Renal cortical epithelial cell (primary cell): Measurements from ENCODE around the gene DTNB. TPM values are rescaled to one million over a fixed set of nuclear protein-coding genes. Genes with fewer than 3 reads are reported as not detected.
"Not testable (repeated sequence)": the region's sequence is repeated elsewhere in the genome, so short reads cannot be mapped to it uniquely, and the experiment has no call there.

Experiments
- DNase-seq: peaks from one replicate; pipeline ENCODE4 v3.0.0-alpha.2; 2011; ENCODE audit warnings: low read depth
- total RNA-seq: library from RNA; depleted of rRNA; stranded (reverse); fragments of >200 nt; gene quantifications from 2 replicates; pipeline ENCODE4 v1.2.3, GENCODE V29; 2014

The DTNB gene
- total RNA-seq, 1 donor from 2014 or later = 10.7 TPM

- DNase-seq = no peak
Observed at GRCh38 chr2:25546852-25547251, 126.5 kb downstream of the DTNB start.

- no peak for DNase-seq
Observed at GRCh38 chr2:25545899-25546298, 127.5 kb downstream of the DTNB start.

DNA sequence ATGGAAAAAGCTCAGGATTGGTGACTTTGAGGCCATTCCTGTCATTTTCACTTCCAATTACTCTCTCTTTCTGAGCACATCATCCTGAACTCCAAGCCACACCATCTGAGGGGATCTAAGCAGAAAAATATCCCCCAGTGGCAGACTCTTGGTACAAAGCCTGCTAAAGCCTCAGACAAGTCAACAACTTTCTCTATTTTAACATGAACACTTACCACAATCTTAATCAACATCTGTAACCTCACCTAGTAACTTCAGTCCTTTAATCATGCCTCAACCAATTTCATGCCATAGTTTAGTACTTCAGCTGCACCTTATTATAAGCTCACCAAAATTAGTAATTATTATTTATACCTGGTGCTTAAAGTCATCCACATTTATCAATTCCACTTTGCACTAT lies 128.9 kb downstream of the DTNB start:
- DNase-seq = no peak

DNA sequence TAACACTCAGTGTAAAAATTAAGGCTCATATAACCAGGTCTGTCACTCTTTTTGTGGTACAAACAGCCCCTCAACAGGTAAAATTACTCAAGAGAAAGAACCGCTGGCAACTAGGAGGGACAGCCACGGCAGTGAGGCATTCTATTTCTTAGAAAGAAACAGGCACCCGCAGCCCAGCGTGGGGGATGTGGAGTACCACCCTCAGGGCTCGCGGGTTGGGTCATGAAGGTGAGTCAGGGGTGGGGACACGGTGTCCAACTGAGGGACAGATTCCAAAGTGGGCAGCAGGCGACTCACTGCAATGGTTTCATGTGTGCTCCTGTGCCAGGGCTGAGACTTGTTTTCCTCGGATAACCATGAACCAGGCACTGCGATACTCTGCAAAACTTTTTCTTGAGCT lies 129.4 kb downstream of the DTNB start:
- peak; percentile 28 for DNase-seq

DNA sequence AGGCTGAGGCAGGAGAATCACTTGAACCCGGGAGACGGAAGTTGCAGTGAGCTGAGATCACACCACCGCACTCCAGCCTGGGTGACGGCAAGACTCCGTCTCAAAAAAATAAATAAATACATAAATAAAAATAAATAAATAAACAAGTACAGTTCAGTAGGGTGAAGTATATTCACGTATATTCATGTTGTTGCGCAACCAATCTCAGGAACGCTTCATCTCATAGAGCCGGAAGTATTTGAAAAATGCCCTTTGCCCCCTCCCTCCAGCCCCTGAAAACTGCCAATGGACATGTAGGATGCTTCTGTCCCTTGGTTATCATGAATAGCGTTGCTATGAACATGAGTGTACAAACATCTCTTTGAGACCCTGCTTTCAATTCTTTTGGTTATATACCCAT lies 132.0 kb downstream of the DTNB start:
- DNase-seq = no peak

DNA sequence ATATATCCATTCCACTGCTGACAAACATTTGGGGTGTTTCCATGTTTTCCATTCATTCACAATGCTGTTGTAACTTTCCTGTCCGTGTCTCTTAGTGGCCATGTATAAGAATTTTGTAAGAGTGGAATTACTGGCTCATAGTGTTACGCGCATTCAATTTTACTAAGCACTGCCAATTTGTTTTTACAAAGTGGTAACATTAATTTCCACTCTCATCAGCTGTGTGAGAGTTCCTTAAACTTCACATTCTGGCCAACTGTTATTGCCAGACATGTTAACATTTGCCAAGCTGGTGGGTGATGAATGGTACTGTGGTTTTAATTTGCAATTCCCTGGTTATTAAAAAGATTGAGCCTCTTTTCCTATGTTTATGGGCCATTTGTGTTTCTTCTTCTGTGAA lies 134.2 kb downstream of the DTNB start:
- no peak for DNase-seq

GRCh38 chr2:25537526-25537925 lies 135.9 kb downstream of the DTNB start:
- DNase-seq = no peak

- not testable (repeated sequence) for DNase-seq
Observed at GRCh38 chr2:25535411-25536289, 137.7 kb downstream of the DTNB start.

DNA sequence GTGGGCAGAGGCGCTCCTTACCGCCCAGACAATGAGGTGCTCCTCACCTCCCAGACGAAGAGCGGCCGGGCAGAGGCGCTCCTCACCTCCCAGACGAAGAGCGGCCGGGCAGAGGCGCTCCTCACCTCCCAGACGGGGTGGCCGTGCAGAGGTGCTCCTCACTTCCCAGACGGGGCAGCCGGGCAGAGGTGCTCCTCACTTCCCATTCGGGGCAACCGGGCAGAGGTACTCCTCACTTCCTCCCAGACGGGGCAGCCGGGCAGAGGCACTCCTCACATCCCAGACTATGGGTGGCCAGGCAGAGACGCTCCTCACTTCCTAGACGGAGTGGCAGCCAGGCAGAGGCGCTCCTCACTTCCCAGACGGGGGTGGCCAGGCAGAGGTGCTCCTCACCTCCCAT lies 138.4 kb downstream of the DTNB start:
- DNase-seq = not testable (repeated sequence)

- no peak for DNase-seq
Observed at GRCh38 chr2:25534455-25534854, 138.9 kb downstream of the DTNB start.

DNA sequence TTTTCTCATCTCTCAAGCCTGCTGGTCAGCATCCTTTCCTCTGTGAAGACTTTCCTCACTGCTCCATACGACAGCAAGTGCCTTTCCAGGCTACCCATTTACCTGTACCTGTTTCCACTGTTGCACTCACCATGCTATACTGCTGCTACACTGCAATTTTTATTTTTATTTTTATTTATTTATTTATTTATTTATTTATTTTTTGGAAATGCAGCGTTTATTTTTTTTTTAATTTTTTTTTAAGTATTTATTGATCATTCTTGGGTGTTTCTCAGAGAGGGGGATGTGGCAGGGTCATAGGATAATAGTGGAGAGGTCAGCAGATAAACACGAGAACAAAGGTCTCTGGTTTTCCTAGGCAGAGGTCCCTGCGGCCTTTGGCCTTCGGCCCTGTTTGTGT lies 139.6 kb downstream of the DTNB start:
- DNase-seq = not testable (repeated sequence)

DNA sequence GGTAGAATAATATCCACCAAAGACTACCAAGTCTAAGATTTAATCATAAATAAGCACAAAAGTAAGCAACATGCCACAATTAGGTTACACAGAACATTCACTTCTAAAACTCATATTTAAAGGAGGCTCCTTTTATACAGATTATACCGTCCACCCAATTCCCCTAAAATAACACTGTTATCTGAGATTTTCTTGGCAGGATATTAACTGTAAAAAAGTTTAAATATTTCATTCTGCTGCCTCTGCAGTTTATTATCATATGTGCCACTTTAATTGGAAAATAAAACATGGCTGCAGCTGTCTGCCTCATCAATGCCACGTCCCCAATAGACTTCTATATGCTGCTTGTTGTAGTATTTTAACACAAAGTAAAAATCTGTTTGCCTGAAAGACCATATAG lies 140.9 kb downstream of the DTNB start:
- DNase-seq = no peak

GRCh38 chr2:25529034-25529433 lies 144.3 kb downstream of the DTNB start:
- DNase-seq = no peak

DNA sequence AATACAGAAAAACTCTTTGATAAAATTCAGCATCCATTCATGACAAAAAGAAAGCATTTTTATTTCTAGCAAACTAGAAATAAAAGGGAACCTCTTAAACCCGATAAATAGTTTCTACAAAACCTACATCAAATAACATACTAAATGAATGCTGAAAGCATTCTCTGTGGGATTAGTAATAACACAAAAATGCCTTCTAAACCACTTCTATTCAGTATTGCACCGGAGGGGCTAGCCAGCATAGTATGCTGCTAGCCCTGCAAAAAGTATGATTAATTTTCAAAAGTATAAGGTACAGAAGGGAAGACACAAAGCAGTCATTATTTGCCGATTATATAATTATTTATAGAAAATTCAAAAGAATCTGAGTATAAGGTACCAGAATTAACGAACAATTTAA lies 145.2 kb downstream of the DTNB start:
- DNase-seq = peak; percentile 65

- no peak for DNase-seq
Observed at GRCh38 chr2:25524507-25524906, 148.9 kb downstream of the DTNB start.

DNA sequence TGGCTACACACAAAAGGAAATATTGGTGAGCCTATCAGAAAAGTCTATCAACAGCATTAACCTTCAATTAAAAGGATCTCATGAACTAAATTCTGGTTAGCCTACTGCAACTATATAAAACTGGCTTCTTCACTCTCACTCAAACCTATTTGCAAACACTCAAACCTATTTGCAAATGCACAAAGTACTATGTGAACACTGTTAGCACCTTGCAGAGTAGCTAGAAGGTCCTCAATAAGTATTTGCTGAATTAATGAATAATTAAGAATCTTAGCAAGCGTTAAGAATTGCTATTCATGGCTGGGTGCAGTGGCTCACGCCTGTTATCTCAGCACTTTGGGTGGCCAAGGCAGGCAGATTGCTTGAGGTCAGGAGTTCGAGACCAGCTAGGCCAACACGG lies 150.3 kb downstream of the DTNB start:
- no peak for DNase-seq

DNA sequence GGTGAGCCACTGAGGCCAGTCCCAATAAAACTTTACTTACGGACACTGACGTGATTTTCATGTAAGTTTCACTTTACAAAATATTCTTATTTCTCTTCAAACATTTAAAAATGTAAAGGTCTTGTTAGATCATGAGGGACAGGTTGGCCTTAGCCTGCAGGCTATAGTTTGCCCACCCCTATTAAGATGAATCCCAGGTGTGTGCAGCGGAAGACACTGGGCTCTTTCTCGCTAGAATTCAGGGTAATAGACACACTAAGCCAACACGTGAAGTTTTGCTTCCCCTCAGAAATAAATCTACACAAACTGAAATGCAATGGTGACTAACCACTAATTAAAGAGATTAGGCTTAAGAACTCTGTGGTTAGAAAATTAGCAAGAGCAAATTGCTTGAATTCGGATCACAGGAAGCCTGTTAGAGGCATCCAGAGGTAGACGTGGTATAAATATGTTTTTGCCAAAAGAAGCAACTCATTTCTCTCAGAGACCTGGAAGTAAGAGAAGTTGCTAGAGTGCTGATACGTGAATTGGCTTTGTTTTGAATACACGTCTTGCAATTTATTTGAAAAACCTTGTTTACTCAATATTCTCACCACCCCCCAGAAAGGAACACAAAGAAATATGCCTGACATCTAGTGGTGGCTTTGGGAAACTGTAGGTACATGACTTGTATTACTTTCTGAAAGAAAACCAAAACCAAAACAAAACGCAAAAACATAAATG lies 151.6 kb downstream of the DTNB start:
- peak; percentile 67 for DNase-seq

DNA sequence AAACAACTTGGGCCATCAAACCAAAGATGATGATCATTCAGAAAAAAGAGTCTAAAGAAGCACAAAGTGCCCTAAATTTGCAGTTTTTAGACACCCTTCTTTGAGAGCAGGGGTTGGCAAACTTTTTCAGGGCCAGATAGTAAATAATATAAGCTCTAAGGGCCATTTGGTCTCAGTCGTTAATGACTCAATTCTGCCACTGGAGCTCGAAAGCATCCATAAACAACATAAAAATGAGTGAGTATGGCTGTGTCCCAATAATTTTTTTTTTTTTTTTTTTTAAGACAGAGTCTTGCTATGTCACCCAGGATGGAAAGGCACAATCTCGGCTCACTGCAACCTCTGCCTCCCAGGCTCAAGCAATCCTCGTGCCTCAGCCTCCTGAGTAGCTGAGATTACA lies 152.3 kb downstream of the DTNB start:
- no peak for DNase-seq

DNA sequence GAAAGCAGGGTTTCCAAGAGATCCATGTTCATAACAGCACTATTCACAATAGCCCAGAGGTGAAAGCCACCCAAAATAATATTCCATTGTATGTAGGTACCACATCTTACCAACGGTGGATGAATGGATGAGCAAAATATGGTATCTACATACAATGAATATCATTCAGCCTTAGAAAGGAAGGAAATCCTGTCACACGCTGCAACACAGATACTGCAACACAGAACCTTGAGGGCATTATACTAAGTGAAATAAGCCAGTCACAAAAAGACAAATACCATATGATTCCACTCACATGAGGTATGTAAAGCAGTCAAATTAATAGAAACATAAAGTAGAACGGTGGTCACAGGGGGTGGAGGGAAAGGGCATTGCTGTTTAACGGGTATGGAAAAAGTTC lies 155.7 kb downstream of the DTNB start:
- DNase-seq = no peak

DNA sequence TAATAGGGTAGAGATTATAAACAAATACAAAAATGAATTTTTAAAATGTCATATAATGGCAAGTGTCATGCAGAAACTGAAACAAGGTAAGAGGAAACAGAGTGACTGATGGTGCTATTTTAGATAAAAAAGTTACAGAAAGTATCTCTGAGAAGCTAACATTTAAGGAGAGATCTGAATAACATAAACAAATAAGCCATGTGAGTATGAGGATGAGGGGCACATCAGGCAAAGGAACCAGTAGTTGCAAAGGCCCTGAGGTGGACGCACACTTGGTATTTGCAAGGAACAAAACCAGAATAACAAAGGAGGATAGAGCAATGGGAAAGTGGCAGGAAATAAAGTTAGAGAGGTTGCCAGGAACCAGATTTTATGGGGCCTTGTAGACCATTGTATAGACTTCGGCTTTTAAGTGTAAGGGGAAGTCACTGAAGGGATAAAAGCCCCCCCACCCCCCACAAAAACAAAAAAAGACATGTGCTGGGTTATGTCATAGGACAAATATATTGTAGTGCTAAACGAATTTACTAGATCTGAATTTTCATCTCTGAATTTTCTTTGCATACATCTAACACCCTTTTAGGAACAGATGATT lies 159.2 kb downstream of the DTNB start:
- DNase-seq = no peak

DNA sequence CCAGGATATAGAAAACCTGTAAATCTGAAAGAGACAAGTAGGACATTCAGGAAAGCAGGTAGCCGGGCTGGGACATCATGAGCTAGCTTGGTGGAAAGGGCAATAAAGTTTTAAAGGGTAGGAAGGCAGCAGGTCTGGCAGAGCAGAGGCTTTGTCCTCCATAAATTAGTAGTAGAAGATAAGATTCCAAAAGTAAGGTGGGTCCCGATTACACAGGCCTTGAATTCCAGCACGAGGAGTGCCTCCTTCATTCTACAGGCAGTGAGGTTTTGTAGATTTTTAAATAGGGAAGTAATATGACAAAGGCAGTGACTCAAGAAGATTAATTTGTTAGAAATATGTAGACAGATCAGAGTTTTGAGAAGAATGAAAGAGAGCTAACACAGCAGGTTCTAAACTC lies 160.7 kb downstream of the DTNB start:
- no peak for DNase-seq

DNA sequence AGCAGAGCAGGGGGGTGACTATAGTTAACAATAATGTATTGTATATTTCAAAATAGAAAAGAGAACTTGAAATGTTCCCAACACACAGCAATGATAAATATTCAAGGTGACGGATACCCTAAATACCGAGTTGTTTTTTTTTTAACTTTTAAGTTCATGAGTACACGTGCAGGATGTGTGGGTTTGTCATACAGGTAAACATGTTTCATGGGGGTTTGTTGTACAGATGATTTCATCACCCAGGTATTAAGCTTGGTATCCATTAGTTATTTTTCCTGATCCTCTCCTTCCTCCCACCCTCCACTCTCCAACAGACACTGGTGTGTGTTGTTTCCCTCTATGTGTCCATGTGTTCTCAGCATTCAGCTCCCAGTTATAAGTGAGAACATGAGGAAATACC lies 167.2 kb downstream of the DTNB start:
- DNase-seq = no peak

DNA sequence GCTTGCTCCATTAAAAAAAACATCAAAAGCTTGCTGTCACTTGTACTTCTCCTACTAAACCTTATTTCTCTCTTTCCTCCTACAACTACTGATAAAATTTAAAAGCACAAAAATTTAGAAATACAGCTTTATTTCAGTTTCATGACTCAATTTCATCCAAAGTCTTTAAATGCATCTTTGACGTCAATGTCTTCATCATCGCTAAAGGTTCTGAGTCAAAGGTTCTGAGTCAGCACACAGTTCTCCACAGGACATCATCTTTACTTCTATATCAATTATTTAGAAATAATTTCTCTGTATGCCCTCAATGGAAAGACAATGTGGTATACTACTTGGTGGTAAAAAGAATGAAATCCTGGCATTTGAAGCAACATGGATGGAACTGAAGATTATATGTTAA lies 167.8 kb downstream of the DTNB start:
- DNase-seq = no peak
